DMS114 treated with DMSO at 0.1 percent for 48 hours (cell line): ENCODE data around the gene OR10G4.
"Not testable (repeated sequence)": the region's sequence is repeated elsewhere in the genome, so short reads cannot be mapped to it uniquely, and the experiment has no call there.

Source experiments
- DNase-seq: peaks from one replicate; lab custom pipeline; 2025; ENCODE audit not compliant: unreplicated experiment; lab: John Stamatoyannopoulos, UW

OR10G4 gene

GRCh38 chr11:124012697-124013096 lies at the start of gene OR10G4:
Gene OR10G4, plus strand, starts transcription at chr11:124012997. Its CDS starts 2,578 bp downstream, at chr11:124015575.
- DNase-seq, result no peak

- DNase-seq, result no peak
These were observed 39.0 kb upstream of the OR10G4 start for GRCh38 chr11:123973816-123974215.

- DNase-seq, result no peak
These were observed 35.8 kb upstream of the OR10G4 start for GRCh38 chr11:123976770-123977560.

- no peak for DNase-seq
These were observed 35.0 kb upstream of the OR10G4 start, which contains the start of gene OR10S1 for GRCh38 chr11:123977731-123978347. Gene OR10S1, minus strand, starts transcription at chr11:123977781. Its CDS starts 117 bp downstream, at chr11:123977664.

- DNase-seq, result no peak
These were observed 33.5 kb upstream of the OR10G4 start for GRCh38 chr11:123979311-123979710.

GRCh38 chr11:123995119-123995518 lies 17.7 kb upstream of the OR10G4 start, which contains the start of gene OR10G6:
Gene OR10G6, minus strand, starts transcription at chr11:123995161. Its CDS starts 0 bp downstream, at chr11:123995161.
- DNase-seq, result no peak

- not testable (repeated sequence) for DNase-seq
These were observed 3.0 kb downstream of the OR10G4 start for GRCh38 chr11:124015837-124016236.

GRCh38 chr11:124026498-124026897 lies 13.7 kb downstream of the OR10G4 start, which contains the start of gene OR10G8:
Gene OR10G8, plus strand, starts transcription at chr11:124026798. Its CDS starts 2,825 bp downstream, at chr11:124029623.
- DNase-seq, result no peak

- no peak for DNase-seq
These were observed 23.9 kb downstream of the OR10G4 start for GRCh38 chr11:124036666-124037065.

GRCh38 chr11:124039557-124039956 lies 26.8 kb downstream of the OR10G4 start:
- DNase-seq, result no peak

- DNase-seq, result no peak
These were observed 28.5 kb downstream of the OR10G4 start, which contains the start of gene OR10G7 for GRCh38 chr11:124041254-124041653. Gene OR10G7, minus strand, starts transcription at chr11:124041325. Its CDS starts 2,324 bp downstream, at chr11:124039001.

GRCh38 chr11:124043420-124043819 lies 30.6 kb downstream of the OR10G4 start:
- no peak for DNase-seq

- DNase-seq, result no peak
These were observed 38.0 kb downstream of the OR10G4 start for GRCh38 chr11:124050748-124051147.

GRCh38 chr11:124052966-124053365 lies 40.2 kb downstream of the OR10G4 start:
- DNase-seq, result no peak
